Panc1 (cell line): ENCODE measurements around the gene ADCY3. TPM values are rescaled to one million over a fixed set of nuclear protein-coding genes. Genes with fewer than 3 reads are reported as not detected.

Experiments used
- ATAC-seq: fragments of 200-7000 bp; cut with Tn5 transposase; 2 replicates; pipeline ENCODE4 v1.9.1; 2020; ENCODE audit warnings: mild to moderate bottlenecking, moderate library complexity
- BruUV-seq: library from RNA; stranded (reverse); fragments of 400-500 nt; replicated peaks from 2 replicates; lab custom pipeline; 2021; lab: Mats Ljungman, UMichigan
- CTCF ChIA-PET: fragments of 300-600 bp; sonication (Branson Sonifier 250); formaldehyde crosslinking; loops from one replicate; lab custom pipeline; 2022; ENCODE audit warnings: antibody characterized with exemption; lab: Charles Lee
- POLR2A ChIA-PET: fragments of 300-600 bp; sonication (Branson Sonifier 250); formaldehyde crosslinking; loops from one replicate; lab custom pipeline; 2022; ENCODE audit warnings: antibody characterized with exemption; lab: Charles Lee
- DNase-seq: peaks from one replicate; pipeline ENCODE4 v3.0.0-alpha.2; 2010; ENCODE audit warnings: low read depth, low spot score
- H3K27ac ChIP-seq: 2 replicates; pipeline ENCODE4 v1.5.1; 2011; ENCODE audit warnings: mild to moderate bottlenecking, low read length, inconsistent platforms
- H3K27me3 ChIP-seq: fragments of 200-500 bp; sonication (Bioruptor generic); 2 replicates; pipeline ENCODE4 v1.6.0; 2014; ENCODE audit warnings: low read length, inconsistent platforms; ENCODE audit not compliant: control insufficient read depth, insufficient read depth
- H3K36me3 ChIP-seq: fragments of 200-500 bp; sonication (Bioruptor generic); 2 replicates; pipeline ENCODE4 v1.5.1; 2014; ENCODE audit warnings: inconsistent platforms, mild to moderate bottlenecking, low read length, moderate library complexity; ENCODE audit not compliant: control insufficient read depth, insufficient read depth
- H3K4me1 ChIP-seq: 2 replicates; pipeline ENCODE4 v1.5.1; 2011; ENCODE audit warnings: inconsistent platforms, mild to moderate bottlenecking, low read length, moderate library complexity; ENCODE audit not compliant: control insufficient read depth, insufficient read depth
- H3K4me3 ChIP-seq, 2 experiments: 2 replicates each; pipeline ENCODE4 v1.5.1; 2011 to 2012; ENCODE audit warnings: low read depth in 2 of 2, low read length in 2 of 2, mild to moderate bottlenecking in 2 of 2, inconsistent platforms in 1 of 2, moderate library complexity in 1 of 2
- H3K9me3 ChIP-seq: fragments of 200-500 bp; sonication (Bioruptor generic); 2 replicates; pipeline ENCODE4 v1.5.1; 2014; ENCODE audit warnings: low read depth, mild to moderate bottlenecking, inconsistent platforms, low read length, moderate library complexity; ENCODE audit not compliant: control insufficient read depth, insufficient read depth
- CTCF ChIP-seq: fragments of 450-650 bp; IDR thresholded peaks from 2 replicates; pipeline ENCODE4 v1.5.1; 2017; ENCODE audit warnings: mild to moderate bottlenecking
- POLR2AphosphoS5 ChIP-seq: IDR thresholded peaks from 2 replicates; pipeline ENCODE4 v1.6.1; 2012; ENCODE audit warnings: mild to moderate bottlenecking, low read depth, low read length, moderate library complexity
- REST ChIP-seq, 2 experiments: IDR thresholded peaks; 2 replicates each; pipeline ENCODE4 v1.6.1; 2011 to 2012; ENCODE audit warnings: low read depth in 2 of 2, control low read depth in 1 of 2, low read length in 1 of 2, mild to moderate bottlenecking in 1 of 2, moderate library complexity in 1 of 2; ENCODE audit not compliant: insufficient read depth in 1 of 2
- SIN3A ChIP-seq: IDR thresholded peaks from 2 replicates; pipeline ENCODE4 v1.6.1; 2012; ENCODE audit warnings: low read depth, mild to moderate bottlenecking, low read length, moderate library complexity, borderline replicate concordance; ENCODE audit not compliant: insufficient read depth
- TCF7L2 ChIP-seq: IDR thresholded peaks from 2 replicates; pipeline ENCODE4 v1.6.1; 2011; ENCODE audit warnings: mild to moderate bottlenecking, low read depth, low read length, inconsistent platforms
- in situ Hi-C: cut with HindIII; loops from 2 replicates; pipeline ENCODE4 v1.10.0; 2016; ENCODE audit warnings: low sequenced_read_pairs, low pct_unique_long_range_greater_than_20kb
- intact Hi-C: fragments of 100-400 bp; cut with micrococcal nuclease; formaldehyde crosslinking; loops from one replicate; pipeline ENCODE4 v1.10.0; 2022; ENCODE audit not compliant: unreplicated experiment
- total RNA-seq: library from RNA; stranded (reverse); gene quantifications from one replicate; pipeline ENCODE4 v1.2.1, GENCODE V29; 2021; ENCODE audit not compliant: unreplicated experiment

The ADCY3 gene
- total RNA-seq, 1 experiment from 2014 or later = 34.1 TPM

- ChIA-PET CTCF (no interaction called here), POLR2A (no interaction called here)
- Histone ChIP-seq H3K9me3 (no peaks in the 10 kb centered on the region), H3K4me1 (0 out of 2 replicates have a peak, but pooled peaks cover 3% of the 10 kb centered on the region), H3K36me3 (no peaks in the 10 kb centered on the region), H3K27me3 (no peaks in the 10 kb centered on the region), H3K27ac (no peak overlapping the region), H3K4me3 (no peak overlapping the region)
- ATAC-seq (no peak), DNase-seq (no peak)
- no peak for TF ChIP-seq REST (IDR thresholded peaks at IDR 0.05; ENCODE audit: insufficient read depth in 1 of 2, low read depth in 2 of 2, low read length in 1 of 2)
- no peak for TF ChIP-seq TCF7L2
- TF ChIP-seq POLR2AphosphoS5 = no peak
- no peak for TF ChIP-seq SIN3A
- TF ChIP-seq CTCF = no peak
- BruUV-seq = no TSS peak
- intact Hi-C loops = no loop called here
- in situ Hi-C loops = no loop called here
Observed at GRCh38 chr2:24922556-24922955, 2.5 kb upstream of the ADCY3 start.

- DNase-seq = no peak
- intact Hi-C loops = no loop called here
- ChIA-PET CTCF (interaction anchor here (0.5 kb wide), 1 partner anchor 346 kb away, joined by 3 read pairs; no protein-coding TSS in a partner anchor), POLR2A (interaction anchor here (0.6 kb wide), 2 partner anchors 90 to 383 kb away, joined by 3 to 7 read pairs; no protein-coding TSS in a partner anchor)
- H3K4me3 ChIP-seq = peak overlapping the region; percentile 59 to 68
- no peaks in the 10 kb centered on the region for H3K9me3 ChIP-seq
- no peaks in the 10 kb centered on the region for H3K36me3 ChIP-seq
- in situ Hi-C loops = no loop called here
- H3K4me1 ChIP-seq = 0 out of 2 replicates have a peak, but pooled peaks cover 3% of the 10 kb centered on the region
- ATAC-seq = peak; percentile 32
- peak overlapping the region; percentile 57 for H3K27ac ChIP-seq
- no peak for TF ChIP-seq REST (IDR thresholded peaks at IDR 0.05; ENCODE audit: insufficient read depth in 1 of 2, low read depth in 2 of 2, low read length in 1 of 2)
- TF ChIP-seq SIN3A = no peak
- peak; percentile 79; the same call in 1 of the 2 replicates for TF ChIP-seq CTCF
- no peaks in the 10 kb centered on the region for H3K27me3 ChIP-seq
- TSS peak; percentile 90 for BruUV-seq
Observed at GRCh38 chr2:24920809-24921441, 888 bp upstream of the ADCY3 start.
